ENCODE data around the gene IFNGR2.

- no peak for TF ChIP-seq CTCF (conservative IDR thresholded peaks at IDR 0.05; ENCODE audit: low read depth, low read length)
- TF ChIP-seq POLR2A (IDR thresholded peaks at IDR 0.05; ENCODE audit: low read depth, low read length): no peak
- no peak for TF ChIP-seq RFX5 (IDR thresholded peaks at IDR 0.05; ENCODE audit: low read depth, low read length)
- TF ChIP-seq MXI1 (IDR thresholded peaks at IDR 0.05; ENCODE audit: borderline replicate concordance, low read depth, low read length): no peak
Measured at GRCh38 chr21:33480481-33481103, 77.4 kb downstream of the IFNGR2 start.
